ENCODE measurements around the gene ISCA1.

The ISCA1 gene

DNA sequence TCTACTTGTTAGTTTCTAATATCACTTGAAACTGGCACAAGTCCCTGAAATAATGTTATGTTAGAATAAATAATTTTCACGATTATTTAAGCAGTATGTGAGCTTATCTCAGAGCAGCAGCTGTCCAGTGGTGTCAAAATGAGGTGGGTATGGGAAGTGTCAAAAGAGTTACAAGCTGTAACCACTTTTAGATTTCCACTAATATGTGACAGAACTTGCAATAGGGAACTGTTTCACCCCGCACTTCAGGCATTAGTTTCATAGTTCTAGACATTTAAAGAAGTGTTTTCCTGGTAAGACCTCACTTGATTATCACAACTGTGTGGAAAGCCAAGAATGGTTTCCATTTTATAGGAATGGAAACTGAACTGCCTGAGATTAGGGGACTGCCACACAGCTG, 2.9 kb upstream of the ISCA1 start:
- DNase-seq (ENCODE audit: low read depth, low spot score), result no peak

DNA sequence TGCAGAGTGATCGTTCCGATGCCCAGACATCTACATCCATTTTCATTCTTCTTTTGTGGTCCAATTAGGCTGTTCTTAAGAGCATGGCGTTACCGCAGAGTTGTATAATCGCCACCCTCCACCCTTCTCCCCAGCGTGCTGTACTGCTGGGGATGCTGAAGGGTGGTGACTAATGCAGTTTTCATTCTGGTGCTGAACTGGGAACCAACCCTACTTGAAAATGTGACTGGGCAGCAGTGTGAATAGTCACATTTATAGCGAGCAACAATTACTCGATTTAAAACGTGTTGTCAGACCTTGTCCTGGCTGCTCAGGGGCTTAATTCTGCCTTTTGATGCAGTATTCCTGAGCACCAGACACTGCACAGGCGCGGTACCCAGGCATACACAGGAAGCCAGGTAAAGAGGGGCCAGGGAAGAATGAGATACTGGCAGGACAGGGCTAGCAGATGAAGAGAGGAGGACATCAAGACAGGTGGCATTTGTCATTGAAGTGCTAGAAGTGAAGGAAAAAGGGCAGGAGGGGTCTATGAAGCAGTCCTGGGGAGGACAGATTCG, 719 bp upstream of the ISCA1 start:
- DNase-seq (ENCODE audit: low read depth, low spot score), result no peak

DNA sequence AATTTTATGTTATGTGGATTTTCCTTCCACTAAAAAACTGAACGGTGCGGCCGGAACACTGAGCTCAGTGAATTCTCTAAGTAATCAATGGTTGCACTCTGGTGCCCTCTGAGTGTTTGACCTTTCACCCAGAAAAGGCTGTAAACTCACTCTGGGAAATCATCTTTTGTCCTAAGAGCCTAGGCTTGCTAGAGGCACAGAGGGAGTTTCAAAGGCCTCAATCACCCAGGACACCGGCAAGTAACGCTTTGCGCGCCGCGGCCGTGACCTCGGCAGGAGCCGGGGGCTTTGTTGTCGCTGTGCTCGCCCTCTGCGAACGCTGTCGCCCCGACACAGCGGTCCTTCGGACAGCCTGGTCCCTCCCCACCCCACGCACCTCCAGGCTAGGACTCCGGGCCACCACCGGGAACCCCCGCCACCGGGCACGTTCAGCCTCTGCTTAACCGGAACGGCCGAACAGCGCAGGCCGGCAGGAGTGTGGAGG, 703 bp downstream of the ISCA1 start:
- DNase-seq (ENCODE audit: low read depth, low spot score), result no peak

DNA sequence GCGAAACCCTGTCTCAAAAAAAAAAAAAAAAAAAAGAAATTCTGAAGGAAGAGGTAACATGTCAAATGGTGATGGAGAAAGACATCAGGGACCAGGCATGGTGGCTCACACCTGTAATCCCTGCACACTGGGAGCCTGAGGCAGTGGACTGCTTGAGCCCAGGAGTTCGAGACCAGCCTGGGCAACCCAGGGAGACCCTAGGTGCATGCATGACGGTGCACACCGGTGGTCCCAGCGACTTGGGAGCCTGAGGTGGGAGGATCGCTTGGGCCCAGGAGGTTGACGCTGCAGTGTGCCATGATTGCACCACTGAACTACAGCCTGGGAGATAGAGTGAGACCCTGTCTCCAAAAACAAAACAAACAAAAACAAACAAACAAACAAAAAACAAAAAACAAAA, 1.8 kb downstream of the ISCA1 start:
- DNase-seq (ENCODE audit: low read depth, low spot score), result no peak

DNA sequence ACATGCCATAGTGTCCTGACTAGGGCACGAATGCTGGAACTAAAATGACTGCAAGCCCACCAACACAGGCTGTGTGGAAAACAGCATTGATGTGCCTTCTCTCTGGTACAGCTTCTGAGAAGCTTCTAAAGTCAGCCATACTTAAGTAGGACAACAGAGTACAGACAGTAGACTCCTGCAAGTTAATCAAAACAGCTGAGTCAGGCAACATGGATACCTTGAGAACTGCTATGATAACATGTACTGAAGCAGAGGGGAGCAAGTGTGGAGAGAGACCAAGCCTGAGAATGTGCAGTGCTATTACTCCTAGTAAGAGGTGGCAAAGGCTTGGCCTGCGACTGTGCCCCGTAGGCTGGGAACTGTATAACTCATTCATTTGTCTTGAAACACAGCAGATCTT, 2.5 kb downstream of the ISCA1 start:
- no peak for DNase-seq (ENCODE audit: low read depth, low spot score)

DNA sequence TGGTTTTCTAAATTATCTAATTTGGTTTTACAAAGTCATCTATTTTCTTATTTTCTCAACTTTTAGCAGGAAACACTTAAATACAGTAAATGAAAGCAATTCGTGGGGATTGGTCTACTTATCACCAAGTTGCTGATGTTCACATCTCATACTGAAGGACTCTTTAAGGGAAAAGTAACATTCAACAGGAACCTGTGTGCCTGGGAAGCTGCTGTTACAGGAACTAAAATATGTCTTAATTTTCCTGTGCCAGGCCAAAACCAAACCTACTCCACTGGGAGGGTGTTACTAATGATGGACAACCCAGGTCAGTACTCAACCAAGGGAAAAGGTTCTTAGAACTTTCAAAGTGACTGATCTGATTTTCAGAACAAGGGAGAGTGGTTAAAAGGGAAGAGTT, 5.3 kb downstream of the ISCA1 start:
- no peak for DNase-seq (ENCODE audit: low read depth, low spot score)

DNA sequence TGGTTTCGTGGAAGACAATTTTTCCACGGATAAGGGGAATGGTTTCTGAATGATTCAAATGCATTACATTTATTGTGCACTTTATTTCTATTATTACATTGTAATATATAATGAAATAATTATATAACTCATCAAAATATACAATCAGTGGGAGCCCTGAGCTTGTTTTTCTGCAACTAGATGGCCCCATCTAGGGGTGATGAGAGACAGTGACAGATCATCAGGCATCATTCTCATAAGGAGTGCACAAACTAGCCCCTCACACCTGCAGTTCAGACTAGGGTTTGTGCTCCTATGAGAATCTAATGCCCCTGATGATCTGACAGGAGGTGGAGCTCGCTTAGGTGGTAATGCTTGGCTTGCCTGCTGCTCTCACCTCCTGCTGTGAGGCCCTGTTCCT, 6.4 kb downstream of the ISCA1 start:
- DNase-seq (ENCODE audit: low read depth, low spot score), result no peak

DNA sequence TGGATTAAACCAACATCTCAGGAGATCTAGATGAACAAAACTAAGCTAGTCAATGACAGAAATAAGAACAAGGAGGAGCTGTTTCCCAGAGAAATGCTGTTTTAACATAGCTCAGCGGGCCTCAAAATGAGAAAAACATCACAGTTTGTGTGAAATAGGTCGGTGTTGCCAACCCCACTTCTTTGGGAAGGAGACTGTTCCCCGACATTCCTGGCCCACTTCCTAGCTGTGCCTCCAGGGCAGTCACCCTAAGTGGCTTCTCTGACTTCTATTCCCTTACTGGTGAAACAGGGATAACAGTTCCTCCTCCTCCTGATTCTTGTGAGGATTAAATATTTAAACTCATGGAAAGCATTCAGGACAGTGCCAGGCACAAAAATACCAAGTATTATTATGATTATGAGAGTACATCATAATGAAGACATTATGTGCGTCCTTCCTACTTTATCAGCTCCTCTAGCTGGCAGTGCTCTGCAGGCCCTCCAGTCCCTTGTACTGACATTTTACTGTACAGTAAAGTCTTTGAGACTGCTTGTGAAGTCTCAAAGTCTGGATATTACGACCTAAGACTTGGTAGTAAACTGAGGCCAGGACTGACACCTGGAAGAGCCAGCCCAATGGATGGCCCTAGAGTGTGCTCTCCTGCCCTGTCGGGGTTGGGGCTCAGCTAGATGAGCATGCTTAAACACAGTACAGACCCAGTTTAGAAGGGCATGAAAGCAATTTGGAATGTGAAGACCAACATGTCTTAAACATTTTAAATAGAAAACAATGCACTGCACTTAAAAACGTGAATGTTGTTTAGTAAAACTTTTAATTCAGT, 7.3 kb downstream of the ISCA1 start:
- no peak for DNase-seq (ENCODE audit: low read depth, low spot score)

DNA sequence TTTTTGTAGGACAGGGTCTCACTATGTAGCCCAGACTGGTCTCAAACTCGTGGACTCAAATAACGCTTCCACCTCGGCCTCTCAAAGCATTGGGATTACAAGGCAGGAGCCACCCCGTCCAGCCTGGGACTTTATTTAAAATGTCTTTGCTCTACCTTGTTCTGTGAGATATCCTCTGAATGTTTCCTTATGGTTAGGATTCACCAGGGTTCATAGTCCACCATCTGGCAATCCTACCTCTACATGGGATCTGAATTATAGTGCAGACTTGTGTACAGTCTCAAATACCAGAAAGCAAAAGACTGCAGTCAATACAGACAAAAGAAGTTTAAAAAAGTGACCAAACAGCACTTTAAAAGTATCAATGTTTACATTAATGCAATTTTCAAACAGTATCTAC, 10.1 kb downstream of the ISCA1 start:
- no peak for DNase-seq (ENCODE audit: low read depth, low spot score)

DNA sequence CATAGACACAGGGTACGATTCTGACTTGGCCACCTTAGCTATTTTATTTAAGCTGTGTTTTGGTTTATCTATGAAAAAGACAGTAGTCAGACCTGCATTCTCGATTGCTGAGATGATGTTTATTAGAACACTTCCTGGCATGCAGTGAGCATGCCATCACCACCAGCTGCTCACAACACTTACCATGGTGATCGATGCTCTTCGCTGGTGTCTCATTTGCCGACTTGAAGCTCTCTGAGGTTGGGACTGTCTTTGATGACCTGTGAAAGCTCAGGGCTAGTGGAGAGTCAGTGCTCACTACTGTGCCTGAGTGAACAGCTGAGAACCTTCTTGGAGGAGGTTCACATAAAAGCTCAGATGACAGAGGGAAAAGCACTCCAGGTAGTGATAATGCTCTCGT, 18.5 kb downstream of the ISCA1 start:
- no peak for DNase-seq (ENCODE audit: low read depth, low spot score)

DNA sequence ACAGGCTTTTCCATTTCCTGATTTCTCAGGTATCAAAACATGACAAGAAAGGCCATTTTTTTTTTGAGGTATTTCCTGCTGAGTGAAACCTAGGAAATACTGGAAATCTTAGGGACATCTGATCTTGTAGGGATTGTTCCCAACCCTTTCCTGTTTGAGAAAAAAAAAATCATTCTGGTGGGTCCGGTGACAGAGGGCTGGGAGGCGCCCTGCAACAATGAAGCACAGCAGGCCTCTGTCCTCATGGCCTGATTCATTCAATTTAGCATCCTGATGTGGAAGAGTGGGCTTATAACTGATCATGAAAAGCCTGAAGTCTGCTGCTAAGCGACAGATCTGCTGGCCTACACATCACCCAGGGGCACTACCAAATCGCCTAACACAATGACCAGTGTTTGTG, 19.8 kb downstream of the ISCA1 start:
- no peak for DNase-seq (ENCODE audit: low read depth, low spot score)

DNA sequence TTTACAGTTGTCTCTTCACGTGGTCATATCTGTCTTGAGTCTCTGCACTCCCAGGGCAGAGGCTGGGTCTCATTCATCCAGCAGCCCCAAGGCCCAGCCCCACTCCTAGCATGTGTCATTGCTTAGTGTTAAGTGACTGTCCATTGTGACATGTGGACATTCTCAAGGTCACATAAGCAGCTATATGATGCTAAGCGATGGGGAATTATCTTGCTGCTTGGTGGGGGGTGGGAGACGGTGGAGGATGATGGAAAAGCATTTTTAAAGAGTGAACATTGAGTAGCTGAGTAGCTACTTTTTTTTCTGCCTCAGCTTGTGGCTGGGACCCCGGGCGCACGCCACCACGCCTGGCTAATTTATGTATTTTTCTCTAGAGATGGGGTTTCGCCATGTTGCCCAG, 22.8 kb downstream of the ISCA1 start, which contains the start of gene C9orf153:
C9orf153 (minus strand) TSS at position 101 of the 400 bp plus-strand sequence. CDS start 30,054 bp downstream, outside the sequence.
- DNase-seq (ENCODE audit: low read depth, low spot score), result no peak

DNA sequence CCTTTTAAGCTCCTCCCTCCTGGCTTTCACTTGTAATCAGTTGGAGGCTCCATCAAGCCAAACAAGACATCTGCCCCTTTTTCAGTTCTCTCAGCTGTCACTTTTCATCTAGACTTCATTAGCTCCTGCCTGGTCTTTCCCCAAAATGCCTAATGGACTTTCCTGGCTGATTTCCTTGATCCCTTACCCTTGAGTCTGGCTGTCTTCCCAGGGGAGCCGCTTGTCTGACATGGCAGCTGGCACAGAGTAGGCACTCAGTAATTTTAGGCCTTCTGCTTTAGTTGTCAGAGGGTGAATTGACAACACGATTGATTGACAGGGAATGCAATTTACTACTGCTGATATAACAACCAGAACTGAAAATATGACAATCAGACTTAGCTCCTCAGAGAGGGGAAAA, 24.9 kb downstream of the ISCA1 start:
- no peak for DNase-seq (ENCODE audit: low read depth, low spot score)

DNA sequence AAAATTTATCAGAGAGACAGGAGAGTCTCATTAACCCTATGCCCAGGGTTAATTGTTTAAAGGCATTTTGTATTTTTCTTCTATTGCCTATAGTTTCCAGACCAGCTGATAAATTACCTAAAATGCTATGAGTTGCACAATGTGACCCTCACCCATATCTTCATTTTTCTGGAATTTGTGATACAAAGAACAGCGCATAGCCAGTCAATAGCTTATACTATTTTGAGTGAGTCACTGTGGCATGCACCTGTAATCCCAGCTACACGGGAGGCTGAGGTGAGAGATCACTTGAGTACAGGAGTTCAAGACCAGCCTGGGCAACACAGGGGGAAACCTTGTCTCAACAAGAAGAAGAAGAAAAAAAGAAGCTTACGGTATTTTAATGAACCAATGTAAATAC, 25.7 kb downstream of the ISCA1 start:
- DNase-seq (ENCODE audit: low read depth, low spot score), result no peak

DNA sequence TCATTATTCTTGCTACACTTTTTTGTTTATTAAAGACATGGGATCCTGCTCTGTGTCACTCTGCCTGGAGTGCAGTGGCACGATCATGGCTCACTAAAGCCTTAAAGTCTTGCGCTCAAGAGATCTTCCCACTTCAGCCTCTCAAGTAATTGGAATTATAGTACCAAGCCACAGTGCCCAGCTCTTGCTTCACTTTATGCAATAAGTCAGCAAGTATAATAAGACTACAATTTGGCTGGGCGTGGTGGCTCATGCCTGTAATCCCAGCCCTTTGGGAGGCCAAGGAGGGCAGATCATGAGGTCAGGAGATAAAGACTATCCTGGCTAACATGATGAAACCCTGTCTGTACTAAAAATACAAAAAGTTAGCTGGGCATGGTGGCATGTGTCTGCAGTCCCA, 28.8 kb downstream of the ISCA1 start:
- no peak for DNase-seq (ENCODE audit: low read depth, low spot score)

DNA sequence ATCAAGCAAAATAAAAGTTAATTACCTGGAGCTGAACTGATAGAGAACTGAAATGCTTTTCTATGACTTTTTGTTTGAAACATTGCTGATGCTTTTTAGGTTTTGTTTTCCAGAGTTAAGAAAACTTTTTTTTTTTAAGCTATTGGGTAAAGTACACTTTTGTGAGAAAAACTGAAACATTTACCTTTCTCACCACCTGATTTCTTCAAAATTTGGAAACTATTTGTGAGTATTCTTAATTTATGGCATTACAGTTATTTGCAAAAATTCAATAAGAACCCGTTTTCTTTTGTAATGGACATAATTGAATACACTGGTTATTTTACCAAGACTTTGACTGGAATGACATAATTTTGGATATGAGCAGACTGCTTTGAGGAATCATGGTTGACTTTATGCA, 29.5 kb downstream of the ISCA1 start:
- DNase-seq (ENCODE audit: low read depth, low spot score), result no peak

DNA sequence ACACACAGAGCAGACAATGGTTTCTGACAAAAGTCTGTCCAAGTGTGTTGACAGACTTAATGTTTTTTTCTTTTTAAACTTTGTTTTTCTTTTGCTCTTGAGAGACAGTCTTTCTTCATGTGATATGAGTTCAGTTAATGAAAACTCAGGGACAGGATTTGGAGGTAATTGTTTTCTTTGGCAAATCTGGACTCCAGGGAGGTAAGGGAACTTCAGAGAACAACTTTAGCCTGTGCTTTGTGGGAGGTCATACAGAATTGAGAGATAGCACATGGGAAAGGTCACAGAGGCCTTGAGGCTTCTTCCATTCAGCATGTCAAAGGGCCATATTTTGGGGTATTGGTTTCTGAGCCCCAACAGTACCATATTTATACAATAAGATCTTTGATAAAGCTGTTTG, 32.2 kb downstream of the ISCA1 start:
- DNase-seq (ENCODE audit: low read depth, low spot score), result no peak

DNA sequence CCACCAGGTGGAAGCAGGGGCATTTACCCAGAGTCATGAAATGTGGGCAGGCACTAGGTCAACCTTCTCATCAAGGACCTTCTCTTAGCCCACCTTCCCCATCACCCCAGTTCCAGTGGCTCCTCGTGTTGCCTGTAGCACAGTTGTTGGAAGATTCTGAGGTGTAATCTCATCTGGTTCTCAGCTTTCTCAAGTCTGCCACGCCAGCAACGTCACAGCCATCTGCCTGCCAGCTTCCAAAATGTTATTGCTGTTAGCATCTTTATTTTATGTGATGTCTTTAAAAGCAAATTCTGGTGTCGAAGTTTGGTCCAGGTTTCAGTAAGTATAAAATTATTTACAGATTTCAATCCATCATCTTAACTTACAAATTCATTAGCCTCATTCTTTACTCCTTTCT, 33.6 kb downstream of the ISCA1 start:
- DNase-seq (ENCODE audit: low read depth, low spot score), result no peak

DNA sequence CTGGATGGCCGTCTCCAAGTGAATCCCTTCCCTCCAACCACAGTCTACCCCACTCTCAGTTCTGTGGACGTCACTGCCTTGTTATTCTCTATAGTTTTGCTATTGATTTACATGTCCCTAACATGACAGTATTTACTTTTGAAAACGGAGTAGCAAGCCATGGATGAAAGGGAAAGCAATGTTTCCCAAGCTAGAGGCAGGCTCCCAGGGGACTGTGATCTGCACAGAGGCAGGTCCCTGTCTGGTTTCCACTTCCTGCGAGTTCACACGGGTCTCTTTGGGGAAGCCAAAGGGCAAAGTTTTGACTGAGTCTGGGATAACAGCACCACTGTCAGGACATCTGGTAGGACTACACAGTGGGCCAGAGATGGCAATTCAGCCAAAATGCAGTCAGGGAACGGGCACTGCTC, 35.6 kb downstream of the ISCA1 start:
- DNase-seq (ENCODE audit: low read depth, low spot score), result no peak

DNA sequence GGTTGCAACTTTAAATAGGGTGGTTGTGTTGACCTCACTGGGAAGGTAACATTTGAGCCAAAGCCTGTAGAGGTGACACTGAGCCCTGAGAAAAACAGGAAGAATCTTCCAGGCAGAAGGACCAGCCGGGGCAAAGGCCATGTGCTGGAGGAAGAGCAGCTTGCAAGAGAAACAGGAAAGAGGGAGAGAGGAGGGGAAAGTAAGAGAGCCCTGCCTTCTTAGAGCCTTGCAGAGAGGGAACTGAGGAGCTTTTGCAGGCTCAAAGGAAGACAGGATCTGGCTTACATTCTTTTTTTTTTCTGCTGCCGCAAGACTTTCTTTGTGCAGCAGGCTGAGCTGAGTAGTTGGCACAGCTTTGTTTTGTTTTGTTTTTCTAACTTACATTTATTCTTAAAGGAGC, 40.3 kb downstream of the ISCA1 start:
- DNase-seq (ENCODE audit: low read depth, low spot score), result no peak

DNA sequence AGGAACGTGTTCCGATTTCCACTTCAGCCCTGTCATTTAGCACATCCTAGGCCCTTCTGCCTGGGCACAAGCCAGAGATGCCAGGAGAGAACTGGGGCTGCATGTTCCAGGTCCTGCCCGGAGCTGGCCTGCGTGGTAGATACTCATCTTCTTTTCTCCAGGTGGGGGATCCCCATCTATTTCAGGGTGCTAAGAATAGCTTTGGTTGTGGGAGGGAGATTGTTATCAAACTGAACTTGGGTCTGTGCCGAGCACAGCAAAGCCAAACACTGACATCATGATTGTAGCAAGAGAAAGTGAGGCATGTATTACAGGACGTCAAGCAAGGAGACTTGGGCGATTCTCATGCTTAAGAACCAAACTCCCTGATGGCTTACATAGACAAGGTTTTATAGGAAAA, 41.1 kb downstream of the ISCA1 start:
- no peak for DNase-seq (ENCODE audit: low read depth, low spot score)

DNA sequence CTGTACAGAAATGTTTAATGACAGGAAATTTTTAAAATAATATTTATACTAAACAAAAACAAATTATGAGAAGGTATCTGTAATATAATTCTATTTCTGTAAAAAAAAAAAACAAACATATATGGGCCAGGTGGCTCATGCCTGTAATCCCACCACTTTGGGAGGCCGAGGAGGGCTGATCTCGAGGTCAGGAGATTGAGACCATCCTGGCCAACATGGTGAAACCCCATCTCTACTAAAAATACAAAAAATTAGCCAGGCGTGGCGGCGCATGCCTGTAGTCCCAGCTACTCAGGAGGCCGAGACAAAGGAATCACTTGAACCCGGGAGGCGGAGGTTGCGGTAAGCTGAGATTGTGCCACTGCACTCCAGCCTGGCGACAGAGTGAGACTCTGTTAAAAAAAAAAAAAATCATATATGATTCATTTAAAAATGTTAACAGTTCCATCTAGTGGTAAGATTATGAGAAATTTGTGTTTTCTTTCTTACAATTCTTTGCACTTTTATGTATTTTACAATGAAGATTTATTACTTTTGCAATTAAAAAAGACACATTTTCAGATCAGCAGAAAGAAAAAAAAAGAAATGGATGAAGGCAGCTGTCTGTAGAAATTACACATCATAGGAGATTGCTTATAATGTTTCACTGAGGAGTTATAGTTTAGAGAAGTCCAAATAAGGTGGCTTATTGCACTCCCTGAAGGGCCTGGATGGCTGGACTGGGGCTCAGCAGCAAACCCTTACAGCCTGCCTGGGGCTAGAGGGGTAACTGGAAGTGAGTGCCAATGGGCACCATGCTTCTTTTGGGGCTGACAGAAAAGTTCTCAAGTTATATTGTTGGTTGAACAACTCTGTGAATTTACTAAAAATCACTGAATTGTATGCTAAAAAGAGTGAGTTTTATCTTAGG, 43.2 kb downstream of the ISCA1 start:
- DNase-seq (ENCODE audit: low read depth, low spot score), result no peak

All from iPS DF 19.7 (cell line).